Activated naive CD4-positive, alpha-beta T cell treated with anti-CD3 and anti-CD28 coated beads, Interleukin-2, amount 50 U/mL, for 24 hours (primary cell): ENCODE measurements around the gene RASSF10.
"Not testable (repeated sequence)": the region's sequence is repeated elsewhere in the genome, so short reads cannot be mapped to it uniquely, and the experiment has no call there.

Source experiments
- H3K27ac Mint-ChIP-seq: one replicate; pipeline ENCODE4 v1.8.0; 2021; ENCODE audit warnings: mild to moderate bottlenecking, mixed read lengths
- H3K27me3 Mint-ChIP-seq: one replicate; pipeline ENCODE4 v1.8.0; 2021; ENCODE audit warnings: mixed read lengths
- H3K36me3 Mint-ChIP-seq: one replicate; pipeline ENCODE4 v1.8.0; 2021; ENCODE audit warnings: mixed read lengths
- H3K4me1 Mint-ChIP-seq: one replicate; pipeline ENCODE4 v1.8.0; 2021; ENCODE audit warnings: mixed read lengths
- H3K4me3 Mint-ChIP-seq: one replicate; pipeline ENCODE4 v1.8.0; 2021; ENCODE audit warnings: mild to moderate bottlenecking, mixed read lengths
- H3K9me3 Mint-ChIP-seq: one replicate; pipeline ENCODE4 v1.8.0; 2021; ENCODE audit warnings: mixed read lengths

RASSF10 gene

GRCh38 chr11:13030857-13031256 lies 21.7 kb downstream of the RASSF10 start:
- H3K4me1 Mint-ChIP-seq, result no peaks in the 10 kb centered on the region
- H3K36me3 Mint-ChIP-seq, result no peaks in the 10 kb centered on the region
- no peak overlapping the region for H3K4me3 Mint-ChIP-seq
- peaks cover 12% of the 10 kb centered on the region for H3K27me3 Mint-ChIP-seq
- H3K9me3 Mint-ChIP-seq, result no peaks in the 10 kb centered on the region
- H3K27ac Mint-ChIP-seq, result no peak overlapping the region

DNA sequence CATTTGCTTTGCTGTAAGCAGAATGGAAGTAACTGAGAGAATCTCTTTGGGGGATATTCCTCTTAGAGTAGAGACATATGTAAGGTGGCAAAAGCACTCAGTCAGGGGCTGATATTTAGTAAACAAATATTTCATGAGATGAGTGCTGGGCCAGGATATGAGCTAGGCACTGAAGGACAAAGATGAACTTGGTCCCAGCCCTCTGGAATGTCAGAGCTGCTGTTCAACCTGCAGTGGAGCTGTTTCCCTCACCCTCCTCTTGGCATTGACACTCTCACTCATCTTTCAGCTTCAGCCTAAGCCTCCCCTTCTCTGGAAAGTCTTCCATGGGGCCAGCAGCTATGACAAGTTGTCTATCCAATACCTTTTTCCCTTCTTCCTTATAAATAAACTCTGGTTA lies 22.2 kb downstream of the RASSF10 start:
- peaks cover 12% of the 10 kb centered on the region for H3K27me3 Mint-ChIP-seq
- H3K4me3 Mint-ChIP-seq, result no peak overlapping the region
- no peaks in the 10 kb centered on the region for H3K36me3 Mint-ChIP-seq
- no peaks in the 10 kb centered on the region for H3K4me1 Mint-ChIP-seq
- H3K27ac Mint-ChIP-seq, result no peak overlapping the region
- H3K9me3 Mint-ChIP-seq, result no peaks in the 10 kb centered on the region

- Mint-ChIP-seq H3K4me1 (no peaks in the 10 kb centered on the region), H3K27ac (no peak overlapping the region), H3K36me3 (no peaks in the 10 kb centered on the region), H3K4me3 (no peak overlapping the region), H3K9me3 (no peaks in the 10 kb centered on the region), H3K27me3 (peaks cover 14% of the 10 kb centered on the region)
Observed at GRCh38 chr11:13033760-13034533, 24.8 kb downstream of the RASSF10 start.

DNA sequence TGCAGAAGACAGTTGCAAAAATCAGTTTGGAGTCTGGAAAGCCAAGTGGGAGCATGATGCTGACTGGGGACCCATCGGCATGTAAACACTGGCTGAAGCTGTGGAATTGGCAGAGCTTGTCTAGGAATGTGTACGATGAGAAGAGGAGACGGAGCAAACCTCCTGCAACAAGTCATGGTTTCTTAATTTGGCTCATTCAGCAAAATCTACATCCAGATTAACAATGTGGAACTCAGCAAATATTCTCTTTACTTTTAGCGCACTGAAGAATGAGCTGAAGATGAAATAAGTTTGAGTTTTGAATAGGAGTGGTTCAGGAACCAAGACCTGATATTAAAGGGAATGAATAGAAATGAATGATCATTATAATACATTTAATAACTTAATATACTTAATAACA lies 26.6 kb downstream of the RASSF10 start:
- Mint-ChIP-seq H3K4me3 (no peak overlapping the region), H3K9me3 (no peaks in the 10 kb centered on the region), H3K36me3 (no peaks in the 10 kb centered on the region), H3K4me1 (no peaks in the 10 kb centered on the region), H3K27me3 (peaks cover 17% of the 10 kb centered on the region), H3K27ac (no peak overlapping the region)

DNA sequence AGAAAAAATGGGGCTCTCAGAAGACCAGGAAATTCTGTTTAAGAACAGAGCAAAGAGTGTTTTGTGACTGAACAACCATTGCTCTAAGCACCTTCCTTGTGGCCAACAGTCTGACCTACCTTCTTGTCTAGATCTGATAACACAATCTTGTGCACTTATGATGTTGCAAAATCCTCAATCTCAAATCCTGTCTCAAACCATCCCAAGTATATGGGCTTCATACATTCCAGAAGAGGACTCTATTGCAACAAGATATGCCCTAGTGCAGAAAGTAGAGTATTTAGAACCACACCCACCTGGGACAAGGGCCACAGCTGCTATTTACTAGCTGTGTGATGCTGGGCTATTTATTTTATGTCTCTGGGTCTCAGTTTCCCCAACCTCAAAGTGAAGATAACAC lies 27.1 kb downstream of the RASSF10 start:
- Mint-ChIP-seq H3K27me3 (peaks cover 19% of the 10 kb centered on the region), H3K4me3 (no peak overlapping the region), H3K9me3 (no peaks in the 10 kb centered on the region), H3K4me1 (no peaks in the 10 kb centered on the region), H3K27ac (no peak overlapping the region), H3K36me3 (no peaks in the 10 kb centered on the region)

- Mint-ChIP-seq H3K36me3 (no peaks in the 10 kb centered on the region), H3K9me3 (no peaks in the 10 kb centered on the region), H3K4me3 (no peak overlapping the region), H3K27ac (no peak overlapping the region), H3K4me1 (no peaks in the 10 kb centered on the region), H3K27me3 (peaks cover 19% of the 10 kb centered on the region)
Observed at GRCh38 chr11:13038366-13038765, 29.2 kb downstream of the RASSF10 start.

GRCh38 chr11:13039126-13039525 lies 30.0 kb downstream of the RASSF10 start:
- Mint-ChIP-seq H3K9me3 (no peaks in the 10 kb centered on the region), H3K36me3 (no peaks in the 10 kb centered on the region), H3K4me1 (no peaks in the 10 kb centered on the region), H3K4me3 (no peak overlapping the region), H3K27ac (no peak overlapping the region), H3K27me3 (peaks cover 18% of the 10 kb centered on the region)

DNA sequence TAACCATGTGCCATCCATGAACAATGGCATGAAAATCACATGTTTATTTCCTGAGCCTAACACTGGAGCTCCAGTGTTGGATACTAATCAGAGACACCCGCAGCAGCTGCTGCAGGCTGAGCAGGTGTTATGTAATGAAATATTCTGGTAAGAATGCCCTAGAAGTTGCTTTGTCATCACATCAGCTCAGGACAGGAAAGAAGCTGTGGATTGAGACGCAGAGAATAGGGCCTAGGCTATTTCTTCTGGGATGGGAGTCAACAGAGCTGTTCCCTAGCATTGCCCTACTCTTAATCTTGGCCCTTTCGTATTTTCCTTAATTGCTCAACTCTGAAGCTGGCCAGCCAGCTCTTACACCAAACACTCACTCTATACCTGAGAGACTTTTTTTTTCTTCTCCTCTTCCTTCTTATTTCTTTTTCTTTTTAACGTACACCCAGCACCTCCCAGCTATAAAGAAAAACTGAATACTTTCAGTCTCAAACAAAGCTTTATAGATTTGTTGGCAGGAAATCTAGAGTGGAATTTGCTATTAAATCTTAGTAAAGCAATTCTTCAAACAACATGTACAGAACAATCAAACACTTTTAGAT lies 31.9 kb downstream of the RASSF10 start:
- Mint-ChIP-seq H3K36me3 (no peaks in the 10 kb centered on the region), H3K27ac (no peak overlapping the region), H3K27me3 (peaks cover 8% of the 10 kb centered on the region), H3K9me3 (no peaks in the 10 kb centered on the region), H3K4me3 (no peak overlapping the region), H3K4me1 (no peaks in the 10 kb centered on the region)

GRCh38 chr11:13042873-13043342 lies 33.8 kb downstream of the RASSF10 start:
- Mint-ChIP-seq H3K4me3 (no peak overlapping the region), H3K27ac (no peak overlapping the region), H3K9me3 (no peaks in the 10 kb centered on the region), H3K4me1 (no peaks in the 10 kb centered on the region), H3K27me3 (peaks cover 5% of the 10 kb centered on the region), H3K36me3 (no peaks in the 10 kb centered on the region)

GRCh38 chr11:13043912-13044628 lies 35.0 kb downstream of the RASSF10 start:
- no peaks in the 10 kb centered on the region for H3K36me3 Mint-ChIP-seq
- H3K27me3 Mint-ChIP-seq, result peaks cover 6% of the 10 kb centered on the region
- no peak overlapping the region for H3K4me3 Mint-ChIP-seq
- H3K9me3 Mint-ChIP-seq, result no peaks in the 10 kb centered on the region
- no peaks in the 10 kb centered on the region for H3K4me1 Mint-ChIP-seq
- no peak overlapping the region for H3K27ac Mint-ChIP-seq

DNA sequence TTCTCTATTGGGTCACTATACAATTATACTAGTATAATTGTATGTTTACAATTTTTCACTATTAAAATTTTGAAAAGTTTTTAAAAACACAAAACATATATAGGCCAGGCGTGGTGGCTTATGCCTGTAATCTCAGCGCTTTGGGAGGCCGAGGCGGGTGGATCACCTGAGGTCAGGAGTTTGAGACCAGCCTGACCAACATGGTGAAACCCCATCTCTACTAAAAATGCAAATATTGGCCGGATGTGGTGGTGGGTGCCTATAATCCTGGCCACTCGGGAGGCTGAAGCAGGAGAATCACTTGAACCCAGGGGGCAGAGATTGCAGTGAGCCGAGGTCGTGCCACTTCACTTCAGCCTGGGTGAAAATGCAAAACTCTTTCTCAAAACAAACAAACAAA lies 36.0 kb downstream of the RASSF10 start:
- H3K4me3 Mint-ChIP-seq, H3K27ac Mint-ChIP-seq, H3K4me1 Mint-ChIP-seq, H3K9me3 Mint-ChIP-seq, H3K27me3 Mint-ChIP-seq, H3K36me3 Mint-ChIP-seq: not testable (repeated sequence)

DNA sequence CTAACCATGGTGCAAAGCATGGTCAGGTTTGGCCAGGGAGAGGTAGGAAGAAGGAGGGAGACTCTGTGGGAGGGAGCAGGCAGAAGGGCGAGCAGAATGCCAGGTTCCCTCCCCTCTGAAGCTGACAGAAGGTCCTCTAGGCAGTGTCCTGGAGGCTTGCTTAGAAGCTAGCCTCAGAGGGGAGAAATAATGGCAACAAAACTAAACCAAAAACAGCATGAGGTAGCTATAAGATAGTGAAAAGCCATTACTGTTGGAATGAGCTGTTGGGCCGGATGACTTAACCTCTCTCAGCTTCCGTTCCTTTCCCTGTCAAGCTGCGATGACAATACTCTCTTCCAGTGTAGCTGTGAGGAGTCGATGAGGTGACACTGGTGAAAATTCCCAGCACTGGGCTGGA lies 36.6 kb downstream of the RASSF10 start:
- Mint-ChIP-seq H3K4me3 (no peak overlapping the region), H3K27ac (no peak overlapping the region), H3K4me1 (no peaks in the 10 kb centered on the region), H3K9me3 (no peaks in the 10 kb centered on the region), H3K27me3 (peaks cover 8% of the 10 kb centered on the region), H3K36me3 (no peaks in the 10 kb centered on the region)

GRCh38 chr11:13046637-13047570 lies 37.8 kb downstream of the RASSF10 start:
- no peaks in the 10 kb centered on the region for H3K9me3 Mint-ChIP-seq
- H3K4me1 Mint-ChIP-seq, result no peaks in the 10 kb centered on the region
- peaks cover 9% of the 10 kb centered on the region for H3K27me3 Mint-ChIP-seq
- no peak overlapping the region for H3K27ac Mint-ChIP-seq
- no peaks in the 10 kb centered on the region for H3K36me3 Mint-ChIP-seq
- H3K4me3 Mint-ChIP-seq, result no peak overlapping the region

DNA sequence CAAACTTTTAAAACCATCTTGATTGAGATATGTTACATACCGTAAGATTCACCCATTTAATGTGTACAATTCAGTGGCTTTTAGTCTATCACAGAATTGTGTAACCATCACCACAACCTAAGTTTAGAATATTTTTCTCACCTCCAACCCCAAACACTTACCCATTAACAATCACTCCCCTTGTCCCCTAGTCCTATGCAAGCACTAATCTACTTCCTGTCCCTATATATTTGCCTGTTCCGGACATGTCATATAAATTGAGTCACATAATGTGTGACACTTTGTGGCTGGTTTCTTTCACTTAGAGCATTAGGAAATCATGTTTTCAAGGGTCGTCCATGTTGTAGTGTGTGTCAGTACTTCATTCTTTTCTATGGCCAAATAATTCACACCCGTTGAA lies 38.8 kb downstream of the RASSF10 start:
- Mint-ChIP-seq H3K9me3 (no peaks in the 10 kb centered on the region), H3K4me3 (no peak overlapping the region)

GRCh38 chr11:13051257-13051656 lies 42.1 kb downstream of the RASSF10 start:
- H3K27me3 Mint-ChIP-seq, result peaks cover 13% of the 10 kb centered on the region
- H3K27ac Mint-ChIP-seq, result no peak overlapping the region
- no peak overlapping the region for H3K4me3 Mint-ChIP-seq
- no peaks in the 10 kb centered on the region for H3K9me3 Mint-ChIP-seq
- no peaks in the 10 kb centered on the region for H3K36me3 Mint-ChIP-seq
- H3K4me1 Mint-ChIP-seq, result no peaks in the 10 kb centered on the region

More for the DNA sequence above, 38.8 kb downstream of the RASSF10 start:
- H3K27ac Mint-ChIP-seq, result no peak overlapping the region
- no peaks in the 10 kb centered on the region for H3K36me3 Mint-ChIP-seq
- H3K27me3 Mint-ChIP-seq, result peaks cover 9% of the 10 kb centered on the region
- no peaks in the 10 kb centered on the region for H3K4me1 Mint-ChIP-seq
